RCC 7860 (cell line): ENCODE results near the gene IL1RAPL2.
"Not testable (repeated sequence)": the region's sequence is repeated elsewhere in the genome, so short reads cannot be mapped to it uniquely, and the experiment has no call there.

ENCODE experiments used
- DNase-seq: peaks from one replicate; pipeline ENCODE4 v3.0.0-alpha.2; 2015; ENCODE audit warnings: low spot score
- FAIRE-seq: peaks from 2 replicates; lab custom pipeline; 2012; peaks lifted over from hg19 to GRCh38; lab: Jason Lieb, UNC

IL1RAPL2 gene

DNA sequence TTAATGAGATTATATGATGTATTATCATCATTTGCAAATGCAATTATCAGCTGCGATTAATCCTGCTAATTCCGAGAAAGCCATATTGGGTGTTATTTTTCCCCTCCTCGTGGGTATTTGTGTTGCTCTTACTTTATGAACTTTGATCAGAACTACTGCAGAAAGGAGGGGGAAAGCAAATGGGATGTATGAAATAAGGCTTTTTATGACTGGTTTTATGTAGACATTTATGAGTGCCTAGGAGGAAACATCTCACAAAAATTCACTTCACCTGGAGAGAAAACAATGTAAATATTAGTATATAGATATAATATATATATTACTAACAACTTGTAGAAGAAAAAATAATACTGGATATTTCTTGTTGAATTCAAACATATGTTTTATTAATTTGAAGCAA, 440.1 kb downstream of the IL1RAPL2 start:
- FAIRE-seq = no peak
- DNase-seq = no peak

DNA sequence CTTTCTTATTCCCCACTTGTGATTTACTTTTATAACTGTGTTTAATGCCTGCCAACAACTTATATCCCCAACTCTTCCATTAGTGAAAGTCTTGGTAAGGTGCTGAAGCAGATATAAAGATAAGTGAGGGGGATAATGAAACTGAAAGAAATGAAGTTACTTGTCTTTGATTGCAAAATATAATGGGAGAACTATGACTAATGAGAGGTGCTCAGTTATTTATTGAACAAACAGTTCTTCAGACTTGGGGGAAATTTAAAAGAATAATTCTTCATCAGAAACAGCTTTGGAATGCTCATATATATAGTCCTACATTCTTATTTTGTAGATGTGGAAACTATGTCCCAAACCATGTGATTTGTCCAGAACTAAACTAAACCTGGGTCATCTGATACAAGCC, 441.0 kb downstream of the IL1RAPL2 start:
- no peak for FAIRE-seq
- DNase-seq = no peak

DNA sequence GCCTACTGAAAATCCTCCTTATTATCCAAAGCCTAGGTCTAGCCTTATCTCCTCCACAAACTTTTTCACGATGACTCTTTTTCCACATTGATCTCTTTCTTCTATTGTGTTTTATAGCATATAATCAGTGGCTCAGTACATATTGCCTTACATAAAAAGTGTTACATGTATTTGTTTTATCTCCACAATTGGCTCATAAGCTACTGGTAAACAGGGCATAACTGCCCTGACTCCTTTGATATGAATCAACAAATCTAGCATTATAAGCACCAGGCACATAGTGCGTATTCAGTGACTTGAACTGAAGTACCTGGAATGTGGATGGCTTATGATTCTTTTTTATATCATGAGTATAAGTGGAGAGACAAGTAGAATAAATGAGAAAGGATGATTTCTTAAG, 447.7 kb downstream of the IL1RAPL2 start:
- FAIRE-seq = no peak
- DNase-seq = no peak

DNA sequence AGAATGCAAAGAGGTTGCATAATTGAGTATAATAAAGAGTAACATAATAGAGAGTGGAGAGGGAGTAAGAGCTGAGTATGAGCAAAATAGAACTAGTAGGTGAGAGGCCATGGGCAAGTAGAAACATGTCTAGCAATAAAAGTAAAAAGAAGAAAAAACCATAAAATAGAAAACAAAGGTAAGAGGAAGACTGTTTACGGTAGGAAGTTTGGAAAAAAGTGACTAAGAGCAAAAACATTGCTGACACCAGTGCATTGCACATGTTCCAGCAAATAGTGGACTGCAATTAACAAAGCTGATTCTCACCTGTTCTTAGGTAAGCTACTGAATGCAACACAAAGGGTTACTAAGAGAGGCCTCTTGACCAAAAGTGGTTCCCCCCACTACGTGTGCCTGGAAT, 451.6 kb downstream of the IL1RAPL2 start:
- DNase-seq = no peak
- FAIRE-seq = no peak

DNA sequence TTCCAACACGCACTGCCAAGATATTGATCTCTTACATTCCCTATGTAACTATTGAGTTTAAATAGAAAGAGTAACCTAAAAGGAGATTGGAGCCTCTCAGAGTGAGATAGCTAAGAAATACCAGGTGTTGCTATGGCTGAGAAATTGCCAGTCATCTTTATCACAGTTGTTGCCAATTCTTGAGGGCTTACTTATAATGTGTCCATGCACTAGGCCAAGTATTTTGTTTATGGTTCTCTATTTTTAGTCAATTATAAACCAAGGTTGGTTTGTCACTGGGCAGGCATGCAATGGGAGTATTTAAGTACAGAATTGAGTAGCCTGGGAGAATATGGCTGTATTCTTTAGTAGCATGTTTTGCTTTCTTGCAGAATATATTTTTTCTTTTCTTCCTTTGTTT, 452.9 kb downstream of the IL1RAPL2 start:
- peak; percentile 27 for DNase-seq
- peak; percentile 34 for FAIRE-seq

DNA sequence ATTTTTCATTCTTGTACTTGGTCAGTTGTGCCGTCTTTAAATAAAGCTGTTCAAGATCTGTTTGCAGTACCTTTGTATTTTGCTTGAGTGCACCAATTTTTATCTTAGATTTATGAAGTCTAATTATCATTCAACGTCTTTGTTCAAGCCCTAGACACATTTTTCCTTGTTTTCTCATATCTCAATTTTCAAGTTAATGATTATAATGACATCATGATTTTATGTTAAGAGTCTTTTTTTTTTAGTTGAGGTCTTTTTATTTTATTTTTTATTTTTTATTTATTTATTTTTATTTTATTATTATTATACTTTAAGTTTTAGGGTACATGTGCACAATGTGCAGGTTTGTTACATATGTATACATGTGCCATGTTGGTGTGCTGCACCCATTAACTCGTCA, 463.0 kb downstream of the IL1RAPL2 start:
- DNase-seq, FAIRE-seq: not testable (repeated sequence)

DNA sequence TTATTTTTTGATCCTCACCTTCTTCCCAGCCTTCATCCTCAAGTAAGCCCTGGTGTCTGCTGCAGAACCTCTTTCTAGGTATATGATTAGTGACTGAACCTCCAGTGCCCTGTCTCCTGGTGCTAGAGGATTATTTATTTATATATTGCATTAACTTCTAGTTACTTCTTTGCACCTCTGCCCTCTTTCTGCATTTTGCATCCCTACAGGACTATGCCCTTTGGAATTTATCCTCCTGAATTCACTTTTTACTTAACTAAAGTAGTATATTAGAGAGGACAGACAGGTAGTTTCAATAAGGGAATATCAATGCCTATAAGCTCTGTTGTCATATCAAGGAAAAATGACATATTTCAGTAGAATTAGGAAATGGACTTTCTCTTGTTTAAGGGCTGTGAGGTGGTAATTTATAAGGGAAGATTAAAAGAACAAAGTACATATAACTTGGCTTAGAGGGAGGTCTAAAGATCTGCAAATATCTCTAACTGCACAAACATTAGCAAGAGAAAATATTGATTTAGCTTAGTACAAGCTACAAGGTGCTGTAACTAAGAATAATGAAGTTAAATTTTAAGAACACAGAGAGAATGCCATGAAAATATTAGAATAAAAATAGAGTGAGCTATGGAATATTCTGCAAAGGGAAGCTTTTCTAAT, 472.8 kb downstream of the IL1RAPL2 start:
- FAIRE-seq (no peak), DNase-seq (no peak)

DNA sequence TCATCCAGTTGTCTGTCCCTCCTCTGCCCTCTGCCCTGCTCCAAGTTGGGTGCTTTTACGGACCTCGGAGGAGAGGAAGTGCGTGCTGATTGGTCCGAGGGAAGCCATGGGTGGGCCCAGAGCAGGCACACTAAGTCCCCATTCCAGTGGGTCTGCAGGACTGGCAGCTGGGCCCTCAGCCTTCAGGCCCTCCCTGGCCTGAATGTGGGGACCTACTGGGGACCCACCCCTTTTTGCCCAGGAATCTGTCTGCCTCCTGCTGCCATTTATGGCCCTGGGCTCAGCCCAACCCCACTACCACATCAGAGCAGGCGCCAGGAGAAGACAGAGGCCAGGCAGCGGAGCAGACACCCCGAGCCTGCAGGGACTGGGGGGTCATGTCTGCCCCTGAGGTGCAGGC, 484.9 kb downstream of the IL1RAPL2 start:
- FAIRE-seq = no peak
- no peak for DNase-seq

DNA sequence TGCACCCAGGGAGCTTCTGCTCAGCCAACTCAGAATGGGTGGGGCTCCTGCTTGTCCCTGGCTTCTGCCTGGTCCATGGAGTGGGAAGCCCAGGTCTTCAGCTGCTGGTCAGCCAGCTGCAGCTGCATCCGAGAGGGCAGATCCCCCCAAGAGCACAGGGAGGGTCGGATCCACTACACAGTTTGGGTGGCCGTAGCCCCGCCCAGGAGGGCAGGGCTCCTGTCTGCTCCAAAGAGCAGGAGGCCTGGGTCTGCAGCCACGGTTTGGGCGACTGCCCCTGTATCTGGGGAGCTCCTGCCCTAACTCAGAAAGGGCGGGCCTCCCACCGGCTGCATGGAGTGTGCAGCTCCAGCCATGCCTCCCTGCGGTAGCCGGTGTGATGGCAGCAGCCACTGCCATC, 485.4 kb downstream of the IL1RAPL2 start:
- no peak for FAIRE-seq

DNA sequence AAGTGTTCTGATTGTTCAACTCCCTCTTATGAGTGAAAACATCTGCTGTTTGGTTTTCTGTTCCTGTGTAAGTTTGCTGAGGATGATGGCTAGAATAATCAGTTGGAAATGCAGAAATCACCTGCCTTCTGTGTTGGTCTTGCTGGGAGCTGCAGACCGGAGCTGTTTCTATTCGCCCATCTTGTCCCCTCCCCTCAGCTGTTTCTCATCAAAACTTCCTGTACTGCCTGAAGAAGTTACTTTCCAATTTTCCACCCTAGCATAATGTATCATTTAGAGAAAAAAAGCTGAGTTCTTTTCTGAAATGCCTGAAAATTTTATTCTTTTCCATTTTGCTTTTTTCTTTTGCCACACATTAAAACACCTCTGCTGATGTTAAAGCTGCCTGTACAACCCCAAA, 486.9 kb downstream of the IL1RAPL2 start:
- FAIRE-seq (no peak), DNase-seq (no peak)

More for the DNA sequence above, 485.4 kb downstream of the IL1RAPL2 start:
- no peak for DNase-seq

DNA sequence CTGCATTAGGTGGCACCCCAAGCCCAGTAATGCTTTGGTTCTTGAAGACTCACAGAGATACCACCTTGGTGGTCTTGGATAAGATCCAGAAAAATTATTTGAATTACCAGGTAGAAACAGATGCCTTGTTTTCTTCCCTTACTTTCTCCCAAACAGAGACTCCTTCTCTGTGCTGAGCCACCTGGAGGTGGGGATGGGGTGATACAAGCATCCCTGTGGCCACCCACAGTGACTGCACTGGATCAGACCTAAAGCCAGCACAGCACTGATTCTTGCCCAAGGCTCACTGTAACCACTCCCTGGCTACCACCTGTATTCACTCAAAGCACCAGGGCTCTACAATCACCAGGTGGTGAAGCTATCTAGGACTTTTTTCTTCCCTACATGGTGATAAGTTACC, 497.7 kb downstream of the IL1RAPL2 start:
- no peak for FAIRE-seq

DNA sequence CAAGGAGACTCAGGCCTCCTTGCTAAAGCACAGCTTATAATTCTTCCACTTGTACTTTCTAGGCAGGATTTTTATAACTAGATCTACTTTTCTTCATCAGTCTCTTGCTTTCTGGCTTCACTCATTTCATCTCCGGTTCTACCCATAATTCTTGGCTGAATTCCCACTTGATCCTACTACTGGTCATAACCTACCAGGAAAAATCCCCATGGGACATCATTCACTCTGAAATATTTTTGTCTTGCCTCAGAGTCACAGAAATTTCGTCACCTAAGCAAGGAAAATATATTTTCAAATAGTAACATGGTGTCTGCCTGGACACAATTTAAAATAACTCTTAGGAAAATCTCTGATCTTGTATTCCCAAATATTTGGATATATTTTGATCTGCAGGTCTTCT, 532.2 kb downstream of the IL1RAPL2 start:
- peak; percentile 3 for DNase-seq
- peak; percentile 4 for FAIRE-seq

More for the DNA sequence above, 497.7 kb downstream of the IL1RAPL2 start:
- no peak for DNase-seq

DNA sequence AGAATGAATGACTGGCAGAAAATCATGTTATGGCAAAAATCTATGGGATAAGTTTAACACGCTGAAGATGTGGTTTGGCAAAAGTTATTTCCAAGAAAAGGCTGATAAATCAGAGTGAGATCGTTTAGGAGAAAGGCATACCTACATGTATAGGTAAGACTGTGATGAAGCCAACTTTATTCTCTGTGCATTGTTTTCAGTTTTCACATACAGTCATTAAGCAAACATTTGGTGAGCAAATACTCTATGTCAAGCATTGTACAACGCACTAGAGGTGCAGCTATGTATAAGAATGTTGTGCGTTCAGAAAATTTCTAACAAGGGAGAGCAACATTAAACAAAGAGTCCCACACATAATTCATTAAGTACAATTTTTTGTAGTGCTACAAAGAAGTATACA, 532.8 kb downstream of the IL1RAPL2 start:
- no peak for FAIRE-seq
- no peak for DNase-seq

DNA sequence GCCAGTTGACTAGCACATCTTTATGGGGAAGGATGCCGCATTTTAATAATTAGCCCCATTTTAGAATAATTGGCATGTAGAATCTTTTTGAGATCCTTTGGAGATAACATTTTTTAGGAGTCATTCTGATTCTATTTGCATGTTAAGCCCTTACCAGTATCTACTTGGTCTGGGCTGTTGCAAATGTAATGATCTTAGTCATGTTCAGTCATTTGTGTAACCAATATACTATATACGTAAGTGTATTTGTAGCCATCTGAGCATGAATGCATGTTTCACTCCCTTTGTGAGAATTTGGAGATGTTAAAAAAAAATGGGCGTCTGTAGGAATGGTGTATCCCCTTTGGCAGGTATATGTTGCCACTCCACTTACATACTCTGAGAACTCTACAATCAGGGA, 535.4 kb downstream of the IL1RAPL2 start:
- FAIRE-seq = no peak
- no peak for DNase-seq

DNA sequence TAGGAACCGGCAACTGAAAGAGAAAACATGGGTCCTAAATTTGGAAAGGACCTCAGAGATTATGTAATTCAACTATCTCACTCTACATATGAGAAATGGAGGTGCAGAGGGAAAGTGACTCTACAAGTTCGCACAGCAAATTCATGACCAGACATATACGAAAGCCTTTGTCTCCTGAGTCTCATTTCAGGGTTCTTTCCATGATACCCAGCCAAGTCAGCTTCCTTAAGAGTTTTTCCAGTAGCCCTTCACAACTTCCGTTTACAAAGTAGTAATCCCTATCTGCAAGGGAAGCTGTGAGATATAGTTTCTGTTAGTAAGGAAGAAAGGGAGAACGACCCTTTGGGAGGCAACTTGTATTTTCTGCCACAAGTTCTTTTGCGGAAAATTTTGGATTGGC, 543.9 kb downstream of the IL1RAPL2 start:
- DNase-seq (no peak), FAIRE-seq (no peak)

DNA sequence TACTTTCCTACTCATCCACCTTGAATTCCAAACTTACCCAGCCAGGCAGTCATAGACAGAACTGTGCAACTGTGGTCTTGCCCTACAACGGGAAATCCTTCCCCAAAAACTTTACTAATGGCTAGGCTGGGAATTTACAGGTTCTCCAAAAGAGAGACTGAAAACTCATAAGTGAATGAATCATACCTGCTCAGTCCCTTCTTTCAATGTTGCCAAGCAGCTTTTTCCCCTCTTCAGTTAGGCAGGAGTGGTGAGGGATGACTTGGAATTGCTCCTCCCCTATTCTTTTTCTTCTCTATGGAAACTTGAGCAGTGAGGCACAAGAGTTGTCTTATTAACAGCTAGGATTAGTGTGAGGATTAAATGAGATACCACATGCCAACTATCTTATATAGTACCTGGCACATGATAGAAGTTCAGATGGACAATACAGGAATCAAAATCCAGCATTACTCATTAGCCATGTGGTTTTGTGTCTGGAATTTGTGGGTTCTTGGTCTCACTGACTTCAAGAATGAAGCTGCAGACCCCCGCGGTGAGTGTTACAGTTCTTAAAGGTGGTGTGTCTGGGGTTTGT, 548.6 kb downstream of the IL1RAPL2 start:
- FAIRE-seq (peak; percentile 94), DNase-seq (peak; percentile 79)

DNA sequence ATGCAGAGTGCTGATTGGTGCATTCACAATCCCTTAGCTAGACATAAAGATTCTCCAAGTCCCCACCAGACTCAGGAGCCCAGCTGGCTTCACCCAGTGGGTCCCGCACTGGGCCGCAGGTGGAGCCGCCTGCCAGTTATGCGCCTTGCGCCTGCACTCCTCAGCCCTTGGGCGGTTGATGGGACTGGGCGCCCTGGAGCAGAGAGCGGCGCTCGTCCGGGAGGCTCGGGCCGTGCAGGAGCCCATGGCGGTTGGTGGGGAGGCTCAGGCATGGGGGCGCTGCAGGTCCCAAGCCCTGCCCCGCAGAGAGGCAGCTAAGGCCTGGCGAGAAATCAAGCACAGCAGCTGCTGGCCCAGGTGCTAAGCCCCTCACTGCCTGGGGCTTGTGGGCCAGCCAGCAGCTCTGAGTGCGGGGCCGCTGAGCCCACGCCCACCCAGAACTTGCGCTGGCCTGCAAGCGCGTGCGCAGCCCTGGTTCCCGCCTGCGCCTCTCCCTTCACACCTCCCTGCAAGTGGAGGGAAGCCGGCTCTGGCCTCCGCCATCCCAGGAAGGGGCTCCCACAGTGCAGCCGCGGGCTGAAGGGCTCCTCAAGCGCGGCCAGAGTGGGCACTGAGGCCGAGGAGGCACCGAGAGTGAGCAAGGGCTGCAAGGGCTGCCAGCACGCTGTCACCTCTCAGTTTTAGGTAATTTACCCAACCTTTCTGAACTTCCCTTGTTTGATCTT, 549.8 kb downstream of the IL1RAPL2 start:
- not testable (repeated sequence) for DNase-seq, FAIRE-seq

DNA sequence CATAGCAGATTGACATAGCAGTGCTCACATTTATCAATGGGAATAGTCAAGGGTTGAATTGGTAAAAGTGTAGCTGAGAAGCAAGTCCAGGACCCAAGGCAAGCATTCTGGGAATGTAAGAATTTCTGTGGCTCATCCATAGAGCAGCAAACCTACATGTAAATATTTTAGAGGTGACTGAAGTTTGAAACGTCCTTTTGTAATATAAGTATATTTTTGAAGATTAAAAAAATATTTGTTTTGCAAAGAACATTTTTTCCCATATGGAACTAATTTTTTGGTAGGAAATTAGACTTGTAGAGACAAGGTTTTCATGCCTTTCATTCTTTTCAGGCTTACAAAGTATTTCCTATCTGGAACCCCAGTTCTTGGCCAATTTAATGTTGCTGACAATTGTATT, 550.5 kb downstream of the IL1RAPL2 start:
- DNase-seq = no peak
- no peak for FAIRE-seq

DNA sequence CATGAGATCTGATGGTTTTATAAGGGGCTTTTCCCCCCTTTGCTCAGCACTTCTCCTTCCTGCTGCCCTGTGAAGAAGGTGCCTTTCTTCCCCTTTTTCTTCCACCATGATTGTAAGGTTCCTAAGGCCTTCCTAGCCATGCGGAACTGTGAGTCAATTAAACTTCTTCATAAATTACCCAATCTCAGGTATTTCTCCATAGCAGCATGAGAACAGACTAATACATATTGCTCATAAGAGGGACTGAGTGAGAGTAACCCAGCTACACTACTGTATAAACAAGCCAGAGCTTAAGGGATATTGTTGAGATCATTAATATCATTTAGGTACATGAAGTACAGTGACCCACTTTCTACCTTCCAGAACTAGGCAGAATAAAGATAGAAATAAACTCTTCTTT, 551.6 kb downstream of the IL1RAPL2 start:
- DNase-seq (peak; percentile 40), FAIRE-seq (no peak)

DNA sequence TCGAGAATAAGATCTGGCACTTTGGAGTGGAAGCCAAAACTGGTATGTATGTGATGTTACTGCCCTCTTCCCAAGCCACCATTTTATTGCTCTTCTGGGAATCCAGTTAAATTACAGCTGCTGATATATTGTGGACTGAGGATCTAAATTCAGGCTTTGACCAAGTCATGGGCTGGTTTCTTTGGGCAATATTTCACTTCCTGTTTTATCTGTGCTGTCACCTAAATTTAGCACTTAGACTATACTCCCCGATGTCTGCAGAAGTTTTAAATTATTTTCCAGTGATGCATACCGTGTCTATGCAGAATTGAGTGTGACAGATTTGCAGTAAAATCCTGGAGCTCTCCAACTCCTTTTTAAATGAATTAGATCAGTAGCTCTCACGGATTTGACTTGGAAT, 554.5 kb downstream of the IL1RAPL2 start:
- DNase-seq (no peak), FAIRE-seq (no peak)

DNA sequence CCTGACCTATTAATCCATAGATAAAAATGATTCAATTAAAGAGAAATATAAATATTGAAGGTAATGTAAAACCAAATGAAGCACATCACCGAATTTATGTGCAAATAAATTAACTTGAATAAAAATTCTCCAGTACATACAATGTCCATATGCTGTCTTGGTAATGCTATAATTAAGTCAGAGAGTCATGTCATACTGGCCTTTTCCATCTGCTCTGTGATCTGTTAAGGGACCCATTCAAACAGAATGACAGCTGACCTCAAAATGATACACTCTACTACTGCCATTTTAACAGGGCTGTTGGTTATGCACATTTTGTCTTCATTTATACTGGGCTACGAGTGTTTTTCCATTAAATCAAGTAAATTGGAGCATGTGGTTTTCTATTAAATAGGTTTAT, 555.2 kb downstream of the IL1RAPL2 start:
- DNase-seq (no peak), FAIRE-seq (no peak)

DNA sequence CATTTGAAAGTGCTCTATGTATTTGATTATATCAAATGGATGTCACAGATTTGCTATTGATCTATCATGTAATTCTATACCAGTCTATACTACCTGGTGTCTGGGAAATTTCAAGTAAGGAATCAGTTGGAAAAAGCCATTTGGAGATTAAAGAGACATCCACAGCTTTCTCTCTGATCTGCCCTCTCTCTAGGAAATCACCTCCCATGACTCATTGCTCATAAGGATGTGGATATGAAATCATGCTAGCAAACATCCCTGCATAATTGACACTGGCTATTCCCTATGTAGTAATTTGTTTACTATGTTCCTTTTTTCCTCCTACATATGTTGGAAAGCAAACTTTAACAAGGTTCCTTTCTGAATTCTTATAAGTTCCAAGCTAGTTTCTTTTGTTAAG, 560.2 kb downstream of the IL1RAPL2 start:
- DNase-seq (peak; percentile 7), FAIRE-seq (peak; percentile 55)
